M059J (cell line): ENCODE results near the gene RBBP4. TPM values are rescaled to one million over a fixed set of nuclear protein-coding genes. Genes with fewer than 3 reads are reported as not detected.
"Not testable (repeated sequence)": the region's sequence is repeated elsewhere in the genome, so short reads cannot be mapped to it uniquely, and the experiment has no call there.

ENCODE experiments used
- DNase-seq: peaks from one replicate; pipeline ENCODE4 v3.0.0-alpha.2; 2012; ENCODE audit warnings: low read depth
- total RNA-seq: library from RNA; depleted of rRNA; stranded (reverse); fragments of >200 nt; shearing (Covaris generic); gene quantifications from 2 replicates; pipeline ENCODE4 v1.2.3, GENCODE V29; 2014

RBBP4 gene
- total RNA-seq, 1 experiment from 2014 or later = 233 TPM

DNA sequence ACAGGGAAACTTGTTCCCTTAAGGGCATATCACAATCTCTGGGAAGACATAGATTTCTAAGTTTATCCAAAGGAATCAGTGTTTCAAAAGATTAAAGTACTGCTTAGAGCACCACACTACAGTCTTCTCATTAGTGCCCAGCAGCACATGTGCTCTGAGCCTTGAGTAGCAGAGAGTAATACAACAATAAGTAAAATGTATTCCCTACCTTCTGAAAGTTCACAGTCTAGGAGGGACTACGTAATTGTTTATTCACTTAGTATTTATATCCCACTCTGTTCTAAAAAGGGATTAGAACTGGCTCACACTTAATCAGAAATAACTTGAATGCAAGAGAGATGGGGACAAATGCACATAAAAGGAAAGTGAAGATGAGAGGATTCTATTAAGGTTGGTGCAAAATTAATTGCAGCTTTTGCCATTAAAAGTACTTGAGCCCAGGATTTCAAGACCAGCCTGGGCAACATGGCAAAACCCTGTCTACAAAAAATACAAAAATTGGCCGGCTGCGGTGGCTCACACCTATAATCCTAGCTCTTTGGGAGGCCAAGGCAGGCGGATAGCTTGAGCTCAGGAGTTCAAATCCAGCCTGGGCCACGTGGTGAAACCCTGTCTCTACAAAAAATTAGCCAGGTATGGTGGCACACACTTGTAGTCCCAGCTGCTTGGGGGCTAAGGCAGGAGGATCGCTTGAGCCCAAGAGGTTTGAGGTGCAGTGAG lies 42.6 kb downstream of the RBBP4 start:
- DNase-seq = no peak

DNA sequence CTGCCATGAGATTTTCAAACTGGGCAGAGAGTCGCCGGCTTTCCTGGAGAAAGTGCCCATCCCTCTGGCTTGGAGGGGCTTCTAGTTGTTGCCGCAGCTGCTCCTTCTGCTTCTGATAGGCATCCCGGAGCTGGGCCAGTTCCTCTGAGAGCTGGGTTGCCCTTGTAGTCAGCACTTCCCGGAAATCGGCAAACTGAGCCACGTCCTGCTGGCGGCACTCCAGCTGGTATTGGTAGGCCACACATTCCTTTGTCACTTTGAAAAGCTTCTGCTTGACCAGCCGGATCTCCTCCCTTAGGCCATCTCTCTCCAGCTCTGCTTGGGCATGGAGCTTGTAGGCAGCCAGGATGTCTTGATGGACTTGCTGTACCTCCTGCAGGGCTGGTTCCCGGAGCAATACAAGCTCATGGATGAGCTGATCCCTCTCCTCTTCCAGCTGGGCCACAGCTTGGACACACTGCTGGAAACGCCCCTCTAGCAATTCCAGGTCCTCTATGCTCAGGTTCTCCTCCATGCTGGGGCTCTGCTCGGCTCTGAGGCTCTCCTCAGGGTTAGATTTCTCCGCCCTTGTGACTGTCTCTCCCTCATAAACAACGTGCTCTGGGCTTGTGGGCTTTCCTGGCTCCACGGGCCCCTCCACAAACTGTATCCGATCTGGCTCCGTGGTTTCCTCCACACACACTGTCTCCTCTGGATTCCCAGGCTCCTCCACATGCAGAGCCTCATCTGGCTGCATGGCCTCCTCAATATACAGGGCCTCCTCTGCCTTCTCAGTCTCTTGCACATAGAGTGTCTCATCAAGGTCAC lies 44.3 kb downstream of the RBBP4 start:
- peak; percentile 97 for DNase-seq

DNA sequence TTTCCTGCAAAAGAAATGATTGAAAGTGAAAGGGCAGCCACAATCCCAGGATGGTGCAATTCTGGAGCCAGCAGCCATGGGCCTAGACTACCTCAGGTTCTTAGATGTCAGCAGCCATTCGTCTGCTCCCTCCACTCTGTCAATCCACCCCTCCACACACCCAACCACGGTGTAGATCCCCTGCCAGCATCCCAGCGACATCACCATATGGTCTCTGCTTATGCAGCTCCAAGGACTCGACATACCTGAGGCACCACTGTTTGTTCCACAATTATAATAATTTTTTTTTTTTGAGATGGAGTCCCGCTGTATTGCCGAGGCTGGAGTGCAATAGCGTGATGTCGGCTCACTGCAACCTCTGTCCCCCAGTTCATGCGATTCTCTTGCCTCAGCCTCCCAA lies 45.0 kb downstream of the RBBP4 start:
- no peak for DNase-seq

DNA sequence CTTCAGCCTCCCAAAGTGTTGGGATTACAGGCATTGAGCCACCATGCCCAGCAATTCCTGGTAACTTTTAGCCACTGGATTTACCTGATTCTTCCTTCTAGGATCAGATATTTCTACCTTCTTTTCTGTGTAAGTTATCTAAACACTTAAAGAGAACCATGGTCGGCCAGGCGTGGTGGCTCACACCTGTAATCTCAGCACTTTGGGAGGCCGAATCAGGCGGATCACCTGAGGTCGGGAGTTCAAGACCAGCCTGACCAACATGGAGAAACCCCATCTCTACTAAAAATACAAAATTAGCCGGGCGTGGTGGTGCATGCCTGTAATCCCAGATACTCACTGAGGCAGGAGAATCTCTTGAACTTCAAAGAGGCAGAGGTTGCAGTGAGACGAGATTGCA lies 46.0 kb downstream of the RBBP4 start:
- DNase-seq = not testable (repeated sequence)

DNA sequence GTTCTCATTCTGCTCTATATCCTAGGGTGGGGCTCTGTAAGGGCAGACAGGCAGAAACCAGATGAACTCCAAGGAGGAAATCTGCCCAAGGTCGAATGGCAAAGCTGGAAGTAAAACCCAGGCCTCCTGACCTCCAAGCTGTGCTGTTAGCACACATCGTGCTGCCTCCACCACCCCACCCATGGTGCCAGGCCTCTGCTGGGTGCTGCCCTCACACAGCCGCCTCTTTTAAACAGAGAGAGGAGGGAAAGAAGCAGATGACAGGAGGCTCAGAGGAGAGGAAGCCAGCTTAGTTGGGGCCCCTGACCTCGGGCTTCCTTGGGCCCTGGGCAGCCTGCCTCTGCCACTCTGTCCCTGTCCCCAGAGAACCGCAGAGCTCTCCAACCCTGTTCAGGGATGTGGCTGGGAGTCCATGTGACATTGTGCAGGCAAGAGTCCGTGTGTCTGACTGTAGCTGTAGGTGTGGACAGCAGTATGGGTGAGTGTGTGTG lies 50.5 kb downstream of the RBBP4 start:
- DNase-seq = peak; percentile 36

DNA sequence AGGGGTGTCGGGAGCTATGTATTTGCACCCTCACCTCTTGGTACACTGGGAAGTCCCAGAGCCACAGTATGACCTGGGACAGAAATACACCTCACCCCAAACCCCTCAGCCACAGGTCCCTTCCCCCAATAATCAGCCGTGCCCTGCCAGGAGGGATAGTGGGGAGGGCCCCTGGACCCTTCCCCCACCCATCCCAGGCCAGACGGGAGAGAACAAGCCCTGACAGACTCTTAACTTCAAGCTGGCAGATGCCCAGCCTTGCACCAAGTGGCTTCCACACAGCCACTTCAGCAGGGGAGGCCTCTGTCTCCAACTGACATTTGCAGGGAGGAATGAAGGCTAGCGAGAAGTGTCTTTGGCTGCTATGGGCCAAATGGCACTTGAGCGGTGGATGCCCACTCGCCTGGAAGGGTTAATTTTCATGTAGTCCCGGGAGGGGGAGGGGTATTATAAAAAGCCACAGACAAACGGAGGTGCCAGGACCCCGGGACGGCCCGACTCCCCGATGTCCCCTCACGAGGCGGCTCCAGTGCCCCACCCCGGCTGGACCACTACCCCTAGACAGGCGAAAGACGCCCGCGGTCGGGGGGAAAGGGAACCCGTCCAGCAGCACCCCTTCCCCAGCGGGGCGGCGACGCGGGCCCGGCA lies 51.1 kb downstream of the RBBP4 start:
- DNase-seq = peak; percentile 67

DNA sequence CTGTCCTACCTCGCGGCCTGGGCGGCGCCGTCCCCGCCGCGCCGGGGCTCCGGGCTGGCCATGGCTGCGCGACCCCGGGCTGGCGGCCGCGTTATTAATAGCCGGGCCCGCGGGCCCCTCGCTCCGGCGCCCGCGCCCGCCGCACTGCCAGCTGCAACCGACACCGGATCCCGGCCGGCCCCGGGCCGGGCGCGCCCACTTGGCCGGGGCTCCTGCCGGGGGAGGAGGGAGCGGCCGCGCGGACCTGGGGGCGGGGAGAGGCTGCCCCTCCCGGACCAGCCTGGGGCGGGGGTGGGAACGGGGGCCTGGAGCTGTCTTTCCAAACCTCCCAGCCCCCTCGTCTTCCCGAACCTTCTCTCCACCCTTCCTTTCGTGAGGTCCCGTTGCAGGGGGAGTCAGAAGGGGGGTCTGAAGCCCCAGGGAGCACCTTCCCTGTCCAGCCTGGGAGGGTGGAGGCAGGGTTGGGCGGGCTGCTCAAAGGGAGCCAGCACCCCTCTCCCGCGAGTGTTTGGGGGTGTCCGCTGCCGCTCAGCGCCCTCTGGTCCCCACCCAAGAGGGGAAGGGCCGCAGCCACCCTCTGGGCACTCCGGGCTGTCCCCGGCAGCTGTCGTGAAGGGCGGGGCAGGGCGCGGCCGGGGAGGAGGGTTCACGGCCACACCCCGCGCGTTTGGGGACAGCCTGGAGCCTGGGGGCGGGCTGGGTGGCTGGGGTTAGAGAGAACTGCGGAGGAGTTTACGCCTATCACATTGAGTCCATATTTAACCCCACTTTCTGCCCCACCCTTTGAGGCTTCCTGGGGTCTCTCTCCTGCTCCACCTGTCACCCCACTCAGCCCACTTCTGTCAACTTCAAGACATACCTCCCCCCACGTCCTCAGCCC lies 51.8 kb downstream of the RBBP4 start, which contains the start of gene SYNC:
TSS of gene SYNC (minus strand) at position 172 of the 880 bp plus-strand sequence. CDS start at position 62, 110 bp downstream.
- DNase-seq = peak; percentile 87

DNA sequence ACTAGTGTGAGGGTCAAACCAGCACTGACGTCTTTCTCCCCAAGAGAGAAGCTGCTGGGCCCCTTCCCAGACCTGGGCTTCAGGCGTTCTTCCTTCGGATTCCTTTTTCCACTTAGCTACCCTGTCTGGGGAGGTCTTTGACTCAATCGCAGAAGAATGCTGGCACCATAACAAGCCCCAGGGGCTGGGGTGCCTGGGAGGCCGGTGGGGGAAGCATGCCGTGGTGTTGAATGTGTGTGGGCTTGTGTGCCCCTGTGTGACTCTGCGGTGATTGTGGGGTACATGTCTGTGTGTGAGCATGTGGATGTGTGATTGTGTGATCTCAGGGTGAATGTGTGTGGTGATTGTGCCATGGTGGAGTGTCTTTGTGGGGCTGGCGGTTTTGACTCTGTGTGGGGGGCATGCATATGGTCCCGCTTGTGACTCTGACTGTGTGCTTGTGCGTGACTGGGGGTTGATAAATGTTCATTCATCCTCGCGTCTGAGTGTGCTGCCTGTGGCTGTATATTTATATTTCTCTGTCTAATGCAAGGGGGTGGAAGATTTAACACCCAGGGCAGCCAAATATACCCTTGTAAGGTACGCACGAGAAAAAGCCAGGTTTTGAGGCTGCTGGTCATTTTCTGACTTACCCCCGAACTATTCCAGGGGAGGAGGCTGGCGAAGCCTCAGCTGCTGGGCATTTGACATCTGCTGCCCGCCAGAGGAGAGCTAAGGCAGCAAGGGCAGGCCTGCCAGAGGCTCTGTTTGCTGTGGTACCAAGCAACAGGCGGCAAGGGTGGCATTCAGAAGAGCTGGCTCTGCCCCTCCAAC lies 52.7 kb downstream of the RBBP4 start:
- peak; percentile 99 for DNase-seq

DNA sequence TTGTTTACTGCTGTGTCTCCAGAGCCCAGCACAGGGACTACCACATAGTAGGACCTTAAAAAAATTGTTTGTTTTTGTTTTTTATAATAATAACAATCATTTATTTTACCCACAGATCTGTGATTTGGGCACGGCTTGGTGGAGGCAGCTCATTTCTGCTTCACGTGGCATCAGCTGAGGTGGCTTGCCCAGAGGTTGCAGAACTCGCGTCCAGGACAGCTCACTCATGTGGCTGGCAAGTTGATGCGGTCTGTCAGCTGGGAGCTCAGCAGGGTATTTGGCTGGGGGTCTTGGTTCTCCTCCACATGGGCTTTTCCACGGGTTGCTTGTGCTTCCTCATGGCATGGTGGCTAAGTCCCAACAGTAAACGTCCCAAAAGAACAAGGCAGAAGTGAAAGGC lies 54.5 kb downstream of the RBBP4 start:
- DNase-seq = no peak

DNA sequence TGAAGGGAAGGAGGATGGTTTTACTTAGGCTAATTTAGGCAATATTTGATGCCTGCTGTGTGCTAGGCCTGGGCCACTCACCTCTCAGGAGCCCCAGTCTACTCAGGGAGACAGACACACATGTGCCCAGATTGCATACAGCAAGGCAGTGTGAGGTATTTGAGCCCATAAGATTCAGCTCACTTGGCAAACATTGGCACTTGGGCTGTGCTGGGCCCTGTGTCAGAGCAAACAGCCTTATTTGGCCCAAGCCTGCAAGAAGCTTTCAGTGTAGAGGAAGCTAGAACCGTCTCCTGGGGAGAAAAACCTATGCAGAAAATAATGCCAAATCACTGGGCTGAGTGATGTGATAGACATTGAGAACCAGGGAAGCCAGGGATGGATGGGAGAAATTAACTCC lies 55.5 kb downstream of the RBBP4 start:
- no peak for DNase-seq

DNA sequence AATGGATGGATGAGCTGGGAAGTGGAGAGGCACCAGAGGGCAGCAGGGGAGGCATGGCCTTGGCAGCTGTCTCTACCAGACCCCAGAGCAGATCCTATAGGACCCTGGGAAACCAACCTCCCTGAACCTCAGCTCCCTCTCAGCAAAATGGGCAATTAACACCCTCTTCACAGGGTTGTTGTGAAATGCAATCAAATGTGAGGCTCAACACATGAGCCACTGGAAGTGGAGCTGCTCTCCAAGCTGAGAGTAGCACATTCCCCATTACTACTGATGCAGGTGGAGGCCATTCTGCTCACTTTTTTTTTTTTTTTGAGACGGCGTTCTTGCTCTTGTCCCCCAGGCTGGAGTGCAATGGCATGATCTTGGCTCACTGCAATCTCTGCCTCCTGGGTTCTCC lies 58.1 kb downstream of the RBBP4 start:
- DNase-seq = no peak

DNA sequence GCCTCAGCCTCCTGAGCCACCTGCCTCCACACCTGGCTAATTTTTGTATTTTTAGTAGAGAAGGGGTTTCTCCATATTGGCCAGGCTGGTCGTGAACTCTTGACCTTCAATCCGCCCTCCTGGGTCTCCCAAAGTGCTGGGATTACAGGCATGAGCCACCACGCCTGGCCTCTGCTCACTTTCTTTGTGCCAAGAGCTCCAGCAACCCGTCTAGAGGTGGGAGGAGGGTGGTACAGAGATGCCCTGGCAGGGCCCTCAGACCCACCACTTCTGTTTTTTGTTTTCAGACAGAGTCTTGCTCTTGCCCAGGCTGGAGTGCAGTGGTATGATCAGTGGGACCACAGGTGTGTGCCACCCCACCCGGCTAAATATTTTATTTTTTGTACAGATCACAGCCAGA lies 58.5 kb downstream of the RBBP4 start:
- DNase-seq = no peak

DNA sequence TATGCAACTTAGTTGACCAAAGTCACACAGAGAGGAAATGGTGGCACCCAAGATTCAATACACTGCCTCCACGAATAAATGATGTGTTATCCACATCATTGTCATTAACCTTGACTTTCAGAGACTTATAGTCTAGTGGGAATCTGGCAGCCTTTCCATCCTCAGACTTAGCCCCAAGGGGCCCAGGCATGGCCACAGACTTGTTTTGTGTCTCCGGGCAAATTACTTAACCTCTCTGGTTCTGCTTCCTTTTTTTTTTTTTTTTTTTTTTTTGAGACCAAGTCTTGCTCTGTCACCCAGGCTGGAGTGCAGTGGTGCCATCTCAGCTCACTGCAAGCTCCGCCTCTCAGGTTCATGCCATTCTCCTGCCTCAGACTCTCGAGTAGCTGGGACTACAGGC lies 60.2 kb downstream of the RBBP4 start:
- not testable (repeated sequence) for DNase-seq

DNA sequence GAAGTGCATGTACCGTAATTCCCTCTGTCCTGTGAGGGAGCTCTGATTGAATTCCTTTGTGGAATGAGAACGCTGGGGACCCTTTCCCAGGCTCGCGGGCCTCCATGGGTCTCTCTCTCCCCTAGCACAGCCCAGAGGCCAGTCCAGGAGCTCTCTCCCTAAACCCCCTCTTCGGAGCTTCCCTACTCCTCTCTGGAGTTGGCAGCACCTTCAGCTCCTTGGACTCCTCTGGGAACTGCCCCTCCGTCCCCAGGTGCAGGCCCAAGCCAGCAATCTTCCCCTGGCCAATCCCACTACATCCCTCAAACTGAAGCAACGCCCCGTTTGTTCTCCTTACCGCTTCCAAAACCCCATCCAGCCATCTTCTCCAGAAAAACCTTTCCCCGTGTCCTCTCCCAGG lies 62.1 kb downstream of the RBBP4 start:
- no peak for DNase-seq

DNA sequence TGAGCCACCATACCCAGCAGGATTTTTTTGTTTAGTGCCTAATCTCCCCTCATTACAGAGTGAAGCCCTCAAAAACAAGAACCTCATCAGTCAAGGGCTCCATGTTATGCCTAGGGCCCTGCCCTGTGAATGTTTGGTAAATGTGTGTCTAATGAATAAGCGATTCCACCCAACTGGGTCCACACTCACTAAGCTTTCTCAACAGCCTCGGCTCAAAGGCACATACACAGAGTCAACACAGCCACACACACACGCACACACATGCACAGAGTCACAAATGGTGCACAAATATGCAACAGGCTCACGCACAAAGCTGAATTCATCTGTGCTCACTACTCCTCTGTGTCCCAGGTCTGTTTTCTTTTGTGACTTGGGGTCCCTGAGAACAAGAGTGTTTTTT lies 63.3 kb downstream of the RBBP4 start:
- DNase-seq = no peak

DNA sequence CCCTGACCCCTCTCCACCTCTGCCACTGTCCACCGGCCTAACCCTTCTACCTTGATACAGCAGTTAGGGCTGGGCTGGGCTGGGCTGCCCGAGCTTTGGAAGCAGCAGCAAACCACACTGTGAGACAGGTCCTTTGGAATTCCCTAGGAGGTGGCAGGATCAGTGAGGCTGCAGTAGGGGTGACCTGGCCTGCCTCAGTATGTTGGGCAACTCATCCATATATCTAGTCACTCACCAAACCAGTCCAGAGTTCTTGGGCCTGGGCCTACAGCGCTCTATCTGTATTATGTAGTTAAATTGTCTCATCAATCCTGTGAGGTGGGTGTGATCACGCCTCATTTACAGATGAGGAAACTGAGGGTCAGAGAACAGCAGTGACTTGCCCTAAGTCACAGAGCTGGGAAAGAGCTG lies 64.9 kb downstream of the RBBP4 start:
- DNase-seq = peak; percentile 45

DNA sequence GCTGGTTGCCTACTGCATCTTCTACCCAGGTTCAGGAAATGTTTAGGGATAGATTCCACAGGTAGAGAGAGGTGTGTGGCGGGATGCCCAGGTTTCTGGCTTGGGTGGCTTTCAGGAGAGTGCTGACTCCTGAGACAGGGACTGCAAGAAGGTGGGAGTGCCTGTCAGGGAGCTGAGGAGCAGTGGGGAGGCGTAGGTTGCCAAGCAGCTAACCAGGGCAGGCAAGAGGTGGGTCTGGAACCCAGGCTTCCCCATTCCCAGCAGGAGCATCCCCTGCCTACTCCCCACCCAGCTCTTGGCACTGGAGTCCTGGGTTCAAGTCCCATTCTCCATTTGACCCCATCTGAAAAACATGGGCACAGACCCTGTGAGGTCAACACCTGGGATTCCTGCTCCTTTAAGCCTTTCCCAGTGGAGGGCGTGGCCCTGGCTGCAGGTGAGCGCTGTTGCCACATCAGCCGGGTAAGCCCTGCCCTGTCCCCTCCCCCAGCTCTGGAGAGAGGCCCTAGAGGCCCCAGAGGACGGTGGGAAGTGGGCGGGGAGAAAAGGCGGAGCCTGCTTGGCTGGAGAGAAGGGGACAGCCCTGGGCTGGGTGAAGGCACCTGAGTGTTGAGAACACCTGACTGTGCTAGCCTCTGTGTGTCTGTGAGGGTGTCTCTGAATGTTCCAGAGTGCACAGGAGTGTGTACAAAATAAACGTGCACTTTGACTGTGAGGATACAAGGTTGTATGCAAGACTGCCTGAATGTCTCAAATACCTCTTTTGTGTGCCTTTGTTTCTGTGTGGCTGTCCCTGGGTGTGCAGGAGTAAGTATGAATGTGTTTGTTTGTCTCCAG lies 65.5 kb downstream of the RBBP4 start:
- peak; percentile 61 for DNase-seq

DNA sequence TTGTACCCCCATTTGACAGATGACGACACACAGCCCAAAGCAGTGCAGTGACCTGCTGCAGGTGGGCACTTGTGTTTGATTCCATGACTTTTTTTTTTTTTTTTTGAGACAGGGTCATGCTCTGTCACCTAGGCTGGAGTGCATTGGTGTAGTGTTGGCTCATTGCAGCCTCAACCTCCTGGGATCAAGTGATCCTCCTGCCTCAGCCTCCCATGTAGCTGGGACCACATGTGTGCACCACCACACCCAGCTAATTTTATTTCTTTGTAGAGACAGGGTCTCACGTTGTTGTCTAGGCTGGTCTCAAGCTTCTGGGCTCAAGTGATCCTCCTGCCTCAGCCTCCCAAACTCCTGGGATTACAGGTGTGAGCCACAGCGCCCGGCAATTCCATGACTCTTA lies 66.5 kb downstream of the RBBP4 start:
- no peak for DNase-seq

DNA sequence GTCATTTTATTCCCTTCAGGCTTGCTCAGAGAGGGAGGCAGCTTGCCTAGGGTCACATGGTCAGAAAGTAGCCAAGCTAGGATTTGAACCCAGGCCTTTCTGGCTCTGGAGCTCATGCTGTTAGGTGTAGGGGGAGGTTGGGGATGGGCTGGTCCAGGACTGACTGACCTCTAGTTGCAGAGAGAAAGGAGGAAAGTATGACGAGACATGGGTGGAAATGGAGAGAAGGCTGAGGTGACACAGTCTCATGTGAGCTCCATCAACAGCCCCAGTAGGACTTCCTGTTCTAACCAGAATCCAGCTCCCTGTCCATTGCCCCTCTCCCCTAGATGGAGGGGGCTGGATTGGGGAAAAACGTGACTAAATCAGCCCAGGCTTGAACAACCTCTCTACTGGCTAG lies 67.0 kb downstream of the RBBP4 start:
- no peak for DNase-seq

DNA sequence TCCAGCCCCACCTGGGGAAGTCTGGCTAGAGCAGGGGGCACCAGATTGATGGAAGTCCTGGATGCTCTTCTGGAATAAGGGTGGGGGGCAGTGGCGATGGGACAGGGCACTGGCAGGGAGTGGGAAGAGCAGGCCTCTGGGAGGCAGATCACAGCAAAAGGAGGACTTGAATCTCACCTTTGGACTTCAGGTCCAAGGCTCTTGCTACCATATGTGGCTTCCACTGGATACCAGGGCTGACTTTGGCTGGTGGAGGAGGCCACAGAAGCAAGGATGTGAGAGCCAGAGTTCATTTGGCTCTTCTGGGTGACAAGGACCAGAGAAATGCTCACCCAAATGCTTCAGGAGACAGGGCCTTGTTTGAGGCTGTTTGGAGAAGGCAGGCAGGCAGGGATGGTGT lies 67.5 kb downstream of the RBBP4 start:
- DNase-seq = no peak
